Right atrium auricular region (tissue), 2 donors: ENCODE results near the gene DBN1. TPM values are rescaled to one million over a fixed set of nuclear protein-coding genes. Genes with fewer than 3 reads are reported as not detected.

Source experiments
- DNase-seq: peaks from one replicate; pipeline ENCODE4 v3.0.0-alpha.2; 2019; ENCODE audit warnings: low spot score
- H3K27ac ChIP-seq, 2 donors: fragments of 200-600 bp; sonication (generic); 1 replicate in 1 of 2; 2 replicates in 1 of 2; pipeline ENCODE4 v1.5.1; 2016 to 2019
- H3K27me3 ChIP-seq, 2 donors: fragments of 200-600 bp; sonication (generic); one replicate each; pipeline versions ENCODE4 v1.5.1 to v1.6.0; 2017 to 2019
- H3K36me3 ChIP-seq: fragments of 200-600 bp; sonication (generic); one replicate; pipeline ENCODE4 v1.5.1; 2016
- H3K4me1 ChIP-seq, 2 donors: fragments of 200-600 bp; sonication (generic); one replicate each; pipeline versions ENCODE4 v1.5.1 to v1.6.0; 2017 to 2019
- H3K4me3 ChIP-seq, 2 donors: fragments of 200-600 bp; sonication (generic); 1 replicate in 1 of 2; 2 replicates in 1 of 2; pipeline ENCODE4 v1.5.1; 2017 to 2019; ENCODE audit warnings: mild to moderate bottlenecking in 1 of 2, moderate library complexity in 1 of 2
- H3K9me3 ChIP-seq, 2 donors: fragments of 200-600 bp; sonication (generic); one replicate each; pipeline ENCODE4 v1.5.1; 2019
- total RNA-seq, 2 donors: library from RNA; depleted of rRNA; stranded (reverse); fragments of >200 nt; gene quantifications; one replicate each; pipeline ENCODE4 v1.1.0, GENCODE V29; 2016
- TF ChIP-seq, protein P1 (sequence below), 2 donors: fragments of 200-600 bp; sonication (generic); IDR thresholded peaks; one replicate each; pipeline ENCODE4 v1.5.1; 2019; ENCODE audit warnings: antibody characterized with exemption in 2 of 2

The DBN1 gene
- total RNA-seq, 2 donors from 2014 or later, result 25.0 to 47.2 TPM

DNA sequence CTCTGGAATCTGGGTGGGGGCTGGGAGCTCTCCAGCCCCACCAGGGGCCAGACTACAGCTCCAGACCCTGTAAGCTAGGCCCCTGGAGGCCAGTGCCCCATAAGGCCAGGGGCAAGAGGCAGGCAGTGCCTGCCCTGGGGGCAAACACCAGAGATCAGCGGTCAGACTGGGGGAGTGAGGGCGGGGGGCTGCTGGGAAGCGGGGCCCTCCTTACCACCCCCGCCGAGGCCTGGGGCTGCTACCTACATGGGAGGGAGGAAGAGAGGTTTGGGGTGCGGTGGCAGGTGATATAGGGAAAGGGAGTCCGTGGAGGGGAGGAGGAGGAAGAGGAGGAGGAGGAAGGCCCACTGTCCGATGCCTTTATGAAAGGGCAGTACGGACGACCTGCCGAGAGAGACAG is 14.1 kb downstream of the DBN1 start:
- Histone ChIP-seq H3K4me3 (no peak overlapping the region), H3K4me1 (peaks cover 0 to 41% of the 10 kb centered on the region in 2 donors), H3K9me3 (no peaks in the 10 kb centered on the region), H3K27ac (no peak overlapping the region), H3K27me3 (no peaks in the 10 kb centered on the region), H3K36me3 (peaks cover 10% of the 10 kb centered on the region)
- no peak for DNase-seq
- TF ChIP-seq, protein P1, sequence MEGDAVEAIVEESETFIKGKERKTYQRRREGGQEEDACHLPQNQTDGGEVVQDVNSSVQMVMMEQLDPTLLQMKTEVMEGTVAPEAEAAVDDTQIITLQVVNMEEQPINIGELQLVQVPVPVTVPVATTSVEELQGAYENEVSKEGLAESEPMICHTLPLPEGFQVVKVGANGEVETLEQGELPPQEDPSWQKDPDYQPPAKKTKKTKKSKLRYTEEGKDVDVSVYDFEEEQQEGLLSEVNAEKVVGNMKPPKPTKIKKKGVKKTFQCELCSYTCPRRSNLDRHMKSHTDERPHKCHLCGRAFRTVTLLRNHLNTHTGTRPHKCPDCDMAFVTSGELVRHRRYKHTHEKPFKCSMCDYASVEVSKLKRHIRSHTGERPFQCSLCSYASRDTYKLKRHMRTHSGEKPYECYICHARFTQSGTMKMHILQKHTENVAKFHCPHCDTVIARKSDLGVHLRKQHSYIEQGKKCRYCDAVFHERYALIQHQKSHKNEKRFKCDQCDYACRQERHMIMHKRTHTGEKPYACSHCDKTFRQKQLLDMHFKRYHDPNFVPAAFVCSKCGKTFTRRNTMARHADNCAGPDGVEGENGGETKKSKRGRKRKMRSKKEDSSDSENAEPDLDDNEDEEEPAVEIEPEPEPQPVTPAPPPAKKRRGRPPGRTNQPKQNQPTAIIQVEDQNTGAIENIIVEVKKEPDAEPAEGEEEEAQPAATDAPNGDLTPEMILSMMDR (IDR thresholded peaks at IDR 0.05), result no peak

GRCh38 chr5:177458912-177459350 is 14.5 kb downstream of the DBN1 start:
- H3K4me1 ChIP-seq, result peaks cover 0 to 45% of the 10 kb centered on the region in 2 donors

DNA sequence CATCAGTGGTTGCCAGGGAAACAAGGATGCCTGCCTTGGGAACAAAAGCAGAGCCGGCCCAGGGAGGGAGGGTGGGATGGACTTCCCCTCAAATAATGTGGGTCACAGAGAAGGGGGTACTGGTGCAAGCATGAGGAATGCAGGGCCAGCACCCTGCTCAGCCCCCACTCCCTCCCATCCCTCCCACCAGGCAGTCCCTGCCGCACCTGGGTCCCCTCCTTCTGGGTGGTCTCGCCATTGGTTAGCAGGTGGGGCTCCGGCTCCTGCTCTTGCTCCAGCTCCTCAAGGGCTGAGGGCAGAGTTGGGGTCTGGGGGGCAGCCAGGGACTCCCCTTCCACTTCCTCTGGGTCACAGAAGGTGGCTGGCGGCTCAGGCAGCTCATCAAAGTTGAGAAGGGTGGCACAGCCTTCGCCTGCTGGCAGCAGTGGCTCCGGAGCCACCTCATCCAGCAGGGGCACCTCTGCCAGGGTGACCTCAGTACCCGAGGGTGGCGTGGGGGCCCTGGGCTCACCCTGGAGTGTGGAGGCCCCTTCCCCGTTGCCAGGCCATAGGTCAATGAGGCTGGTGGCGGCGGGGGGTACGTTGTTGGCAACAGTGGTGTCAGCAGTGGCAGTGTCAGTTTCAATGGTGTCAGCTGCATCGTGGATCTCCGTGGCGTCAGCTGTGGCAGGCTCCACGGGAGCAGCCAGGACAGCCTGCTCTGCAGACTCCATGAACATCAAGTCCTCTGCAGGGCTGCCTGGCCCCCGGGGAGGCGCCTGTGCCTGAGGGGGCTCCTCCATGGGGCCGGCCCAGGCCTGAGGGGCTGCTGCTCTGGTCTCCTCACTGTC is 15.4 kb downstream of the DBN1 start:
- Histone ChIP-seq H3K9me3 (no peaks in the 10 kb centered on the region), H3K27me3 (no peaks in the 10 kb centered on the region)
- TF ChIP-seq, protein P1 (IDR thresholded peaks at IDR 0.05), result no peak

More at GRCh38 chr5:177458912-177459350, 14.5 kb downstream of the DBN1 start:
- Histone ChIP-seq H3K27ac (no peak overlapping the region), H3K27me3 (no peaks in the 10 kb centered on the region), H3K9me3 (no peaks in the 10 kb centered on the region), H3K4me3 (no peak overlapping the region), H3K36me3 (peaks cover 10% of the 10 kb centered on the region)
- no peak for DNase-seq
- TF ChIP-seq, protein P1 (IDR thresholded peaks at IDR 0.05), result no peak

DNA sequence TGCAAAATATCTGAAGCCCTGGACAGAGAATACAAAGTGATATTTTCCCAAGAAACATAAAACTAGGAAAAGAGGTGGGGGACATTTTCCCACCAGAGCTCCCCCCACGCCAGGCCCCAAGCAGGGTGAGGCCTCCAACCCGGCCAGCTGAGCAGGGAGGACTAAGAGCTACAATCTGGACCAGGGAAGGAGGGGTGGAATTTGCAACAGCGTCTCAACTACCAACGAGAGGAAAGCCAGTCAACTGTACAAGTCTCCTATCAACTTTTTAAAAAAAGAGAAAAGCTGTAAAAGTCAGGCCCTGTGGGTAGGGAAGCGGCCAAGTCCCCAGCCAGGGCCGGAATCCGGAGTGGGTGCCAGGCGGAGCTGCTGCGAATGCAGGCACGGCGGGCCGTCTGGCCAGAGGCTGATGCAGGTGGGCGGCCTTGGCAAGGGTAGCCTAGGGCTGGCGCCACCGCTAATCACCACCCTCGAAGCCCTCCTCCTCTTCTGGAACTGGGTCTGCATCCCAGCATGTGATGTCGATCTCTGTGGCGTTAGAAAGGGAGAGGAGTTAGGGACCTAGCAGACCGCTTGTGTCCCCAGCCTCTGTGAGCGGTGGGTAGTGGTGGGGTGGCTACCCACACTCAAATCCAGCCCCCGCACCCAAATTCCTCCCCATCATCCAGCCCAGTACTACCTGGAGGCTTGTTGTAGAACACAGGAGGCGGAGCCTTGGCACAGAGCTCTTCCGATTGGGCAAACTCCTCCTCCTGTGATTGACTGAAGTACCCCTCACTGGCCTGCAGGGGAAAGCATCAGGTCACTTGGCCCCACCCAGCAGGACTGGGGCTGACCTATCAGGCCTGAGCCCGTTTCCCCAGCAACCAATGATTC is 16.2 kb downstream of the DBN1 start:
- TF ChIP-seq, protein P1 (IDR thresholded peaks at IDR 0.05), result peak; percentile 46 to 53
- no peaks in the 10 kb centered on the region for H3K27me3 ChIP-seq
- no peaks in the 10 kb centered on the region for H3K9me3 ChIP-seq
- peak overlapping the region; percentile 21 to 84 for H3K27ac ChIP-seq
- peak; percentile 93 for DNase-seq
- peaks cover 10% of the 10 kb centered on the region for H3K36me3 ChIP-seq
- H3K4me1 ChIP-seq, result peaks cover 0 to 46% of the 10 kb centered on the region in 2 donors
- H3K4me3 ChIP-seq, result no peak overlapping the region

More for the DNA sequence above, 15.4 kb downstream of the DBN1 start:
- no peak for DNase-seq
- H3K27ac ChIP-seq, result no peak overlapping the region
- H3K4me3 ChIP-seq, result no peak overlapping the region
- H3K36me3 ChIP-seq, result peaks cover 10% of the 10 kb centered on the region
- H3K4me1 ChIP-seq, result peaks cover 0 to 52% of the 10 kb centered on the region in 2 donors

- TF ChIP-seq, protein P1 (IDR thresholded peaks at IDR 0.05), result peak in 1 of 2 donors; percentile 49
- Histone ChIP-seq H3K27me3 (no peaks in the 10 kb centered on the region), H3K4me1 (peaks cover 0 to 40% of the 10 kb centered on the region in 2 donors), H3K9me3 (no peaks in the 10 kb centered on the region), H3K36me3 (peaks cover 10% of the 10 kb centered on the region), H3K4me3 (no peak overlapping the region), H3K27ac (peak overlapping the region; percentile 21 to 84)
- DNase-seq, result no peak
These were observed 16.9 kb downstream of the DBN1 start for GRCh38 chr5:177456591-177456964.
